GM21737 (cell line): ENCODE results near the gene FGD5.

Experiments
- ATAC-seq: cut with Tn5 transposase; IDR thresholded peaks from one replicate; pipeline ENCODE4 v1.9.1; 2021; ENCODE audit warnings: mild to moderate bottlenecking, moderate library complexity; ENCODE audit not compliant: unreplicated experiment

Gene FGD5

GRCh38 chr3:14923476-14923875 is 104.7 kb downstream of the FGD5 start:
- no peak for ATAC-seq

DNA sequence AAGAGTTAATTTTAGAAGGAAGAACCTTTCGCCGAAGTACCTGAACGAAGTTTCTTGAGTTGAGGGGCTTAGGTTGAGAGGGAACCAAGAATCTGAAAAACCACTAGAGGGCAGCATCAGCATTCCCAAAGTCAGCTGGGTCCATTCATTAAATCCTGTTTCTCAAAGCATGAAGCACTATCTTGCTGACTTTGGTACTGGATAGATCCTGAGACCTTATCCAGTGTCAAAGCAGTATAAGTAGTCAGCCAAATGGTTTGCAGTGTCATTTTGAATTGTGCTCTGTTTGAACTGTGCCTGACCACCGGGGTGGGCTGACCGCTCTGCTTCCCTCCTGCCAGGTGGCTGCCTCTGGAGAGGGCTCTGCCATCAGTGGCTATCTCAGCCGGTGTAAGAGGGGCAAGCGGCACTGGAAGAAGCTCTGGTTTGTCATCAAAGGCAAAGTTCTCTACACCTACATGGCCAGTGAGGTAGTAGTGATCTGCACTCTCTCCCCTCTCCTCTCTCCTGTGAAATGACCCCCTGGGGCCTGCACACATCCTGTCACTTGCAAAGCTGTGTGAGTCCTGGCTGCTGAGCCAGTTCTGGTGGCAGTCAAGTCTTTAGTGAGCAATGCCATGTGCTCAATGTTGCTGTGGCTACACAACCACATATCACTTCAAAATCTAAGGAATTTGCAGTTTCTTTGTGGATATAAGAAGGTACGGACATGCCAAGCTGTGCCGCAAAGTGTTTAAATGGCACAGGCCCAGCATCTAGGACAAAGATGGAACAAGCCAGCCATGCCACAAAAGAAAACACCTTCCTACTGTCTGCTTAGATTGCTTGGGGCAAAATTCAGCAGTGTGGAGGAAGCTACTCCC is 107.2 kb downstream of the FGD5 start:
- no peak for ATAC-seq

DNA sequence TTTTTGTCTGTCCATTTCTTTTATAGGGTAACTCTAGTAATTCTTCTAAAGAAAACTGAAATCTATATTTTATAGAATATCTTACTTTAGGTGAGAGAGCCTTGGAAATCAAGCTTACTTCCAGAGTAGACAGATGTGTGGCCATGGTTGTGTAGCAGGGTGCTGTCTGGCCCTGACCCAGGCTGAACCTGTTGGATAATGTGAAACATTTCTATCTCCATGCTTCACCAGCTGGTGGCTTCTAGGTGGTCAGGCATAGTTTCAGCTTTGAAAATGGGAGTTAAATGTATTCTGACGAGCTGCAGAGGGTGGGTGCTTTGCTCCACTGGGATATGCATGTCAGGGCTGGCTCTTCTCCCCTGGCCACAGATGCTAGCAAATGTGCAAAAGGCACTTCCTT is 107.8 kb downstream of the FGD5 start:
- ATAC-seq: no peak

GRCh38 chr3:14927308-14927707 is 108.5 kb downstream of the FGD5 start:
- no peak for ATAC-seq

DNA sequence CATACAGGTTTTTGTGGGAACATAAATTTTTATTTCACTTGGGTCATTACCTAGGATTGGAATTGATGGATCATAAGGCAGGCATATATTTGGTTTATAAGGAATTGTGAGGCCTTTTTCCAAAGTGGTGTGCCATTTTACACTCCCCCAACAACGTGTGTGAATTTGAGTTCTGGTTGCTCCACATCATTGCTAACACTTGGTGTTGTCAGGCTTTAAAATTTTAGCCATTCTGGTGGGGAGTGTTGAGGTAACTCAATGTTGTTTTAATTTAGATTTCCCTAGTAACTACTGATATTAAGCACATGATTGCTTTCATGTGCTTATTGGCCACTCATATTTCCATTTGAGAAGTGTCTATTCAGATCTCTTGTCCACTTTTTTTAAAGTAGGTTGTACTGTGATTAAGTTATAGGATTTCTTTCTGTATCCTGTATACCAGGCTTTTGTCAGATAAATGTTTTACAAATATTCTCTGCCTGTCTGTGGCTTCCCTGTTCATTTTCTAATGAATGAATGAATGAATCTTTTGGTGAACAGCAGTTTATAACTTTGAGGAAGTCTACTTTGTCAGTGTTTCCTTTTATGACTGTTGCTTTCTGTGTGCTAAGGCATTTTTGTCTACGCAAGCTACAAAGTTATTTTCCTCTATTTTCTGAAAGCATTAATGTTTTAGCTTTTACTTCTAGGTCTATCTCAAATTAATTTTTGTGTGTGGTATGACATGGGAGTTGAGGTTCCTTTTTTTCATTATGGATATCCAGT is 110.7 kb downstream of the FGD5 start:
- no peak for ATAC-seq

GRCh38 chr3:14933820-14934425 is 115.2 kb downstream of the FGD5 start:
- ATAC-seq: no peak

GRCh38 chr3:14935592-14936345 is 117.0 kb downstream of the FGD5 start:
- no peak for ATAC-seq

- no peak for ATAC-seq
These were observed 120.2 kb downstream of the FGD5 start for GRCh38 chr3:14938954-14939353.

DNA sequence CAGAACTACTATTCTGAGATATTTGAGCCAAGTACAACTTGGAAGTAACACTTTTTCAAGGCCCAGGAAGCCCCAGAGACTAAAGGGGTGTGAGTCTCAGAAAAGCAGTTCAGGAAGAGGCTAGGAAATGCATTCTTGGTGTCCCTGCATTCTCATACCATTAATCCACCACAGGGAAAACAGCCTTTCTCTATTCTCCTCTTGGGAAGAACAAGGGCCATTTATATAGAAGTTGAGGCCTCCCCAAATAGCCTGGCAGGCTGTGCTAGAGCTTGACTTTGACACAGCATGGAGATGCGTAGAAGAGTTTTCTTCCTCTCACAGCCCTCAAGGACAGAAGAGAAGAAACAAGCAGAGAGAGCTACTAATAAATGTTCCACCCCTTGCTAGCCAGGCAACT is 123.1 kb downstream of the FGD5 start:
- no peak for ATAC-seq

DNA sequence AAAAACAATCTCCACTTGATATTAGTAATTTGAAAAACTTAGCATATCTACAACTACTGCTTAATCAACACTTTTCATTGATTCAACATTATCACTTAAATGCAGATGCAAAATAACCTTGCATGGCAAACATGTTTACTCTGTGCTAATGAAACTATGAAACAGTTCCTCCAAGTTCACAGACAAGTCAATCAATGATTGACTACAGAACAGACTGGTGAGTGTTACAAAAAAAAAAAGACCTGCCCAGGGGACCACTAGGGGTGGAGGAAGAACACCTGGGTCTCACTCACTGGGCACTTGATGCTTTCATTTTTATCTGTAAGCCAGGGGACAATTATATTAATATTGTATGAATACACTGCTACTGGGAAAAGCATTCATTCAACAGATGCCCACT is 124.3 kb downstream of the FGD5 start:
- peak; percentile 22 for ATAC-seq

GRCh38 chr3:14946236-14946635 is 127.5 kb downstream of the FGD5 start:
- no peak for ATAC-seq

- no peak for ATAC-seq
These were observed 128.0 kb downstream of the FGD5 start for GRCh38 chr3:14946739-14947099.

DNA sequence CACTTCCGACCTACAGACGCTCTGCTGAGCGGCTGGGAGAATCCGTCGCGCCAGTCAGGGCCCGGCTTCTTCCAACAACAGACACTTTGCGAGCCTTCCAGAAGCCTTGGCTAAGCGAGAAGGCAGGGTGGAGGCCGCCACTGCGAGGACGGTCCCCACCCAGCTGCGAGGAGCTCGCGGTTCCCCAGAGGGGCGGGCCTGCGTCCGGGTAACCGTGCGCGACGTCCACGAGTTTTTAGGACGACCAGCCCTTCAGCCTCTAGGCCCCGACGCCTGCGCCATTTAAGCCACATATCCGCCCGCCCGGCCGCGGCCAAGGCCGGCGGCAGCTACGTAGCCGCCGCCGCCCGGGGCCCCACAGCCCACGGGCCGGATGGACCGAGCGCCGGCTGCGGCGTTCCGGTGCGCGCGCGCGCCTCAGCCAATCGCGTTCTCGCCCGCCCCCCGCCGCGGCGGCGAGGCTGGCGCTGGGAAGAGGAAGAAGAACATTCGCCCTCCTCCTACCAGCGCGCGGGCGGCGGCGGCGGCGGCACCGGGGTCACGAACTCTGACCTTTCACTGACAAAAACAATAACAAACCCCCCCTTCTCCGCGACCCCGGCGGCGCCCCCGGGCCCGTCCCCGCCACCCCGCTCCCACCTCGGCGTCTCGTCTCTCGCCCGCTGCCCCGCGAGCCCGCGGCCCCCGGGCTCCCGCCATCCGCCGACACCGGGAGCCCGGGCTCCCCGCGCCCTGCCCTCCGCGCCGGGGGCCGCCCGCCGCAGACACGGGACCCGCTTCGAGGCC is 128.5 kb downstream of the FGD5 start, which contains the start of gene NR2C2:
NR2C2 (plus strand) TSS at position 484 of the 786 bp plus-strand sequence. CDS start 56,332 bp downstream, outside the sequence.
- ATAC-seq: peak; percentile 49

DNA sequence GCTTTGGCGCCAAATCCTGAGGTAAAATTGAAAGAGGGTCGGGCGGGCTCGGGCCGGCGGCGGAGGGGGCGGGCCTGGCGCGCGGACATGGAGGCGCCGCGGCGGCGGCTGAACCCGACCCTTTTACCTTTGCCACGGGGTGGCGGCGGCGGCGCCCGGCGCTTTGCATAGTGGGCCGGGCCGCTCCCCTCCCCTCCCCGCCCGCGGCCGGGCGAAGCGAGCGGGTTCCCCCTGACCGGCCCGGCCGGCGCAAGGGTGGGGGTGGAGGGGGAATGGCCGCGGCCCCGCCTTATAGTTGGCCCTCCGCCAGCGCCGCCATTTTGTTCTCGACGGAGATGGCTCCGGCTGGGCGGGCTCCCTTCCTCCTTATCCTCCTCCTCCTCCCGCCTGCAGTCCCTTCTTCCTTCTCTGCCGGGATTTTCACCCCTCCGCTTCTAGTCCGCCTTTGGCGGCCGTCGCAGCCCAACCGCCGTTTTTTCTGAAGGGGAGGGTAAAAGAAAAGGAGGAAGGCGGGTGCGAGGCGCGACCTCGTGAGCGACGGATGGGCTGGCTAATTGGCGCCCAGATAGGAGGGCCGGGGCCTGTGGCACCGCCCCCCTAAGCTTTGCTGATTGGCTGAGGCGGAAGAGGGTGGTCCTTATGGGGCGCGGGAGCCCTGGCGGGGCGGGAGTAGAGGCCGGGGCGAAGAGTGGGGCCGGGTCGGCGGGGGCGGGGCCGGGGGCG is 129.3 kb downstream of the FGD5 start:
- peak; percentile 83 for ATAC-seq

DNA sequence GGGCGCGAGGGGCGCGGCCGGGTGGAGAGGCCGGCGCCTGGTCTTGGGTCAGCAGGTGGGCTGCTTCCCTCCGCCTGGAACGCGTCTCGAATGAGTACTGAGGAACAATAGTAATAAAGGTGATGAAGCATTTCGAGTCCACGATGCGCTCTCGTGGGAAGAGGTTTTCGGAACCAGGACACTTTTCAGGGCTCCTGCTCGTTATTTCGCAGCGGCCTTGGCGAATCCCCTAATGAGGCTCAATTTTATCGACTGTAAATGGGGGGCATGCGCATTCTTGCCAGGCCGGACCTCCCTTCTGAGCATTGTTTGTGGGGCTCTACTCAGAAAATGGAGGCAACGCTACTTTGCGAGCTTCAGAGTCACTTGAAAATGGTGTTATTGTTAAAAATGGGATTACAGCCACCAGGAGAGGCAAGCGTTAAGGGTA is 129.9 kb downstream of the FGD5 start:
- no peak for ATAC-seq

DNA sequence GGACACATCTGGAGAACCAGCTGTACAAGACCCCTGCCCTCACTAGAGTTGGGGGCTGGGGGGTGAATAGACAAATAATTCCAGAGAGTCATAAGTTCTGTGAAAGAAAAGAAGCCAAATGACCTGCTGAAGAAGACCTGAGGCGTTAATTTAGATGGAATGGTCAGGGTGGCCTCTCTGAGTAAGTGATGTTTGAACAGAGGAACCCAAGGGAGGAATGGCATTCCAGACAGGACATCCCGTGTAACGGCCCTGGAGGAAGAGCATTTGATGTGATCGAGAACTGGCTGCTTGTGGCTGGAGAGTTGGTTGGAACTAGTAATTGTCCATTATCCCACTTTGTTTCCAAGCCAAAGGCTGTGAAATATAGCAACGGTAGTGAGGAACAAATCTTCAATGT is 130.4 kb downstream of the FGD5 start:
- no peak for ATAC-seq

- no peak for ATAC-seq
These were observed 131.5 kb downstream of the FGD5 start for GRCh38 chr3:14950274-14950673.

DNA sequence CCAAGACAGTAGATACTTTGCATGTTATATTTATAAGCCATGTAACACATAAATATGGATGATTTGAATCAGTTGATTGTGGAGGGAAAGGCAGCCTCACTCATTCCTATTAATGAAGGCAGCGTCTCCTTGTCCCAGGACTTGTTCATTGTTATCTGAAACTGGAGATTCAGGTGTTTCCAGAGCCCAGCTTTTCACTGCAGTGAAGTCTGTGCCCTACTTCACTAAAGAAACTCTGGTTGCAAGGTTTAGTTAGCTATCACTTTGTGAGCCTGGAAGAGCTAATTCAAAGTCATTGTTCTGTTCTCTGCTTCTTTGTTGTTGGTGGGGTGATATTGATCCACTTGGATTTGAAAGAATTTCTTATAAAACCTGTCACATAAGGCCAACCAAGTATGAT is 138.4 kb downstream of the FGD5 start:
- ATAC-seq: no peak

DNA sequence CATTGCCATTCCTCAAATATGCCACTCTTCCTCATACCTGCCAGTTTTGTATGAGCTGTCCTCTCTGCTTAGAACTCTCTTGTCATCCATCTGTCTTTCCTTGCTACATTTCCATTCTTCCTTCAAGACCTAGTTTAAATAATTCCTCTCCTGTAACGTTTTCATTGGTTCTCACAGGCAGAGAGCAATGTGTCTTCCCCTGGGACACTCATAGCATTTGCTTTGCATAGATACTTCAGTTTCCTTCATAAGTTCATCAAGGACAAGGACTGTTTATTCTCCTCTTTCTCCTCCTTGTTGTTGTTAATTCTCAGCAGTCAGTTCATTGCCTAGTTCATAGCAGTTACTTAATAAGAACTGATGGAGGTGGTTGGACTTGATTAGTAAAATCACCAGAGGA is 139.2 kb downstream of the FGD5 start:
- ATAC-seq: no peak
